ENCODE data around the gene HSPA14.
"Not testable (repeated sequence)": the region's sequence is repeated elsewhere in the genome, so short reads cannot be mapped to it uniquely, and the experiment has no call there.

The HSPA14 gene

DNA sequence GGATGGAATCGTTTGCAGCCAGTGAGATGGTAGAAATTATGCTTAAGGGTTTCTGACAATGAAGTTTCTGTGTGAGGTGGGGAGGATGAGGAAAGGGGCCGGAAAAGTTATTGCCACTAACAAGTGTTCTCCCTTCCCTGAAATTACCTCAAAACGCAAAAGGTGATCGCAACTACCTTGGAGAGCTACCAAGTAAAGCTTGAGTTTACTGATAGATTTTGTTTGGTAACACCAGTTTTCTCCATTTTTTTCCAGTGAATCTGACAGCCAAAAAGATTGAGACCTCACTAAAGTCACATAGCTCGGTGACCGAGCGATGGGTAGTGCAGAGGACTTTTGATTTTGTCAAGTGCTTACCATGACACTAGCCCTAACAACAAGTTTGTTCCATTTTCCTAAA, 42.1 kb downstream of the HSPA14 start:
- DNase-seq (ENCODE audit: low spot score): no peak

DNA sequence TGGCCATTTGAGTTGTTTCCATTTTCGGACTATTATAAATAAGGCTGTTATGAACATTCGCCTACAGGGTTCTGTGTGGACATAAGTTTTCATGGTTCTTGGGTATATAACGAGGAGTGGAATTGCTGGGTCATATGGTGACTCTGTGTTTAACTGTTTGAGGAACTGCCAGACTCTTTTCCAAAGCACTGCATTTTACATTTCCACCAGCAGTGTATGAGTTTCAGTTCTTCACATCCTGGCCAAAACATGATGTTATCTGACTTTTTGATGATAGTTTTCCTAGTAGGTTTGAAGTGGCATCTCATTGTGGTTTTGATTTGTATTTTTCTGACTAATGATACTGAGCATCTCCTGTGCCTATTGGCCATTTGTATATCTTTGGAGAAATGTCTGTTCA, 46.0 kb downstream of the HSPA14 start:
- DNase-seq (ENCODE audit: low spot score): no peak

DNA sequence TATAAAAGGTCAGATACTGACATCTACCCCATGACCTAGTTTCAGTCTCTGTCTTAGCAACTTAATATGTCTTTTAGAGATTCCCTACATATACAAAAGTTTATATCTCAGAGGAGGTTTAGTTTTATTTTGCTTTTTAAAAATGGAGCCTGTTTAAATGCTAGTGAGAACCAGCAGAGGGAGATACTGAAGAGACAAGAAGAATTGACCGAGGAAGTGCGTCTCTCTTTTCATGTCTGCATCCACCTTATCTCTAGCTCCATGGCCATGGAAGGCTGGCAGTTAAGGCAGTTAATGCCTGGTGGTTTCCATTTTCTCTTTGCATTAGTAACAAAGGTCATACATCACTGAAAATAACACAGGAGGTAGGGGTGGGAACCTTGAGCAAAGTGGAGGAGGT, 51.2 kb downstream of the HSPA14 start:
- peak; percentile 32 for DNase-seq (ENCODE audit: low spot score)

DNA sequence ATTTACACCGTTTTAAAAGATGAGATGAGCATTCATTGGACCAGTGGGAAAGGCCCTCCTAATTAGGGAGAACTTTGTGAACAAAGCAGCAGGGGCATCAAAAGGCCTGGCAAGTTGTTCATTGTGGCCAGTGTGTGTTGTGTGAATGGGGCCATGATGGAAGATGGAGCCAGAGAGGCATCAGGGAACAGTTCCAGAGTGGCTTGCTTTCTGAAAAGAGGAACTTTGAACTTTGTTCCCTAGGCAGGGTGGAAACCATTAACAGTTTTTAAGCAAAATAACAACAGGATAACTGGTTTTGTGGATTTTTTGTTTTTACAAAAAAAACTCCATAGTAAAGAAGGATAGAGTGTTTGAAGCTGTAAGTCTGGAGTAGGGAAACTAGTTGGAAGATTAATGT, 53.0 kb downstream of the HSPA14 start:
- DNase-seq (ENCODE audit: low spot score): no peak

DNA sequence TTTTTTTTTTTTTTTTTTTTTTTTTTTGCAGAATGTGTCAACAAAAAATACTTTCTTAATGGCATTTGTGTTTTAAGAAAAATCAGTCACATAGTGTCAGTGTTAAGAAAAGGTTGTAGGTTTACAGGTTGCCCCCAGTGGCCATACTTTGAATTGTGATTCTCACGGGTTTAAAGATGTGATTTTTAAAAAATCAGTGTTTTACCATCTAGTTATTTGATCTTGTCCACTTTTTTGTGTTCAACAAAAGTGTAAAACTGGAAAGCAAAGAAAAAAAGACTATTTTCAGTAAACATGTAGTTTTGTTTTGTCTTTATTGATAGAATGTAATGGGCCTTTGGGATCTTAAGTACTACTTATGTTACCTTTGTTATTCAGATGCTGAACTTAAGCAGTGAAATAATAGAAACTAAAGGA, 66.2 kb downstream of the HSPA14 start:
- DNase-seq (ENCODE audit: low spot score): peak; percentile 23

DNA sequence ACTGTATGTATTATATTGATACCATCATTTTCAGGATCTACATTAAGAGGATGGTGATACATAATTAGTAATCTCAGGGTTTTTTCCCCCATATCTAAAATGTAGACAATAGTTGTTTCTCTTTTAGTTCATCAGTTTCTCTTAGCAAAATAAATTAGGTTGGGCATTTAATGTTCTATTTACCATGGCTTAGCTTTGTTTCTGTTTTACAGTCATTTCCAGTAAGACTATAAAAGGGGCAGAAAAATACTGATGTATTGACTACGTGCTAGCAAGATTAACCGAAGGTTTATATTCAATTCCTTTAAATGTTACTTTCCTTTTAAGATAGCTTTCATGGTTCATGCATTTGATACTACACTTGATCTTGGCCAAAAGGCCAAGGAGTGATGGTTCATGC, 66.8 kb downstream of the HSPA14 start:
- DNase-seq (ENCODE audit: low spot score): no peak

DNA sequence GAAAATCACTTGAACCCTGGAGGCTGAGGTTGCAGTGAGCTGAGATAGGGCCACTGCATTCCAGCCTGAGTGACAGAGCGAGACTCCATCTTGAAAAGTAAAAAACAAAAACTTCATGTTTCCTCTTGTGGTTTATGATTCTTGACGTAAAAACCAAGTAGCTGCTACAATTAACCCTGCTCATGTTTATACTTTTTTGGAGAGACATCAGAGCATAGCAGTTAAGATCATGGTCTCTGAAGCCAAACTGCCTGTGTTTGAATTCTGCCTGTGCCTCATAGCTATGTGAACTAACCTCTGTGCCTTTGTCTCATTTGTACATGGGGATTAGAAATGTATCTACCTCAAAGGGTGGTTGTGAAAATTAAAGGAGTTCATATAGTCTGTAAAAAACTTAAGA, 67.8 kb downstream of the HSPA14 start:
- no peak for DNase-seq (ENCODE audit: low spot score)

DNA sequence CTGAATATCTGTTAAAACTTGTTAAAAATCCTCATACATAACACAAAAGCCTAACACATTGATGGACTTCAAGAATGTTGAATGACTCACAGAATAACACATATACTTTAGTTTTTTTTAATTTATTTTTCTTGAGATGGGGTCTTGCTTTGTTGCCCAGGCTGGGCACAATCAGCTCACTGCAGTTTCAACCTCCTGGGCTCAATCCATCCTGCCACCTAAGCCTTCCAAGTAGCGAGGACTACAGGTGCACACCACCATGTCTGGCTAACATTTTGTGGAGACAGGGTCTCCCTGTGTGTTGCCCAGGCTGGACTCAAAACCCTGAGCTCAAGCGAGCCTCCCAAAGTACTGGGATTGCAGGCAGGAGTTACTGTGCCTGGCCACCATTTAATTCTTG, 68.7 kb downstream of the HSPA14 start:
- DNase-seq (ENCODE audit: low spot score): no peak

DNA sequence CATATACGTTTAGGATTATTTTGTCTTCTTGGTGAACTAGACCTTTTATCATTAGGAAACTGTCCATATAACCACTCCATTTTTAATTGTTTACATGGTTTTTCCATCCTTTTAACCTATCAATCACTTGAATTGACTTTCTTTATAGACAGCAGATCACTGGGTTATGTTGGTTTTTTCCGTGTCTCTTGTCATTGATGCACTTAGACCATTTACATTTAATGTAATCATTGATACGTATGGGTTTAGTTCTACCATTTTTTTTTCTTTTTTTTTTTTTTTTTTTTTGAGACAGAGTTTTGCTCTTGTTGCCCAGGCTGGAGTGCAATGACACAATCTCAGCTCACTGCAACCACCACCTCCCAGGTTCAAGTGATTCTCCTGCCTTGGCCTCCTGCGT, 69.5 kb downstream of the HSPA14 start:
- DNase-seq (ENCODE audit: low spot score): not testable (repeated sequence)

DNA sequence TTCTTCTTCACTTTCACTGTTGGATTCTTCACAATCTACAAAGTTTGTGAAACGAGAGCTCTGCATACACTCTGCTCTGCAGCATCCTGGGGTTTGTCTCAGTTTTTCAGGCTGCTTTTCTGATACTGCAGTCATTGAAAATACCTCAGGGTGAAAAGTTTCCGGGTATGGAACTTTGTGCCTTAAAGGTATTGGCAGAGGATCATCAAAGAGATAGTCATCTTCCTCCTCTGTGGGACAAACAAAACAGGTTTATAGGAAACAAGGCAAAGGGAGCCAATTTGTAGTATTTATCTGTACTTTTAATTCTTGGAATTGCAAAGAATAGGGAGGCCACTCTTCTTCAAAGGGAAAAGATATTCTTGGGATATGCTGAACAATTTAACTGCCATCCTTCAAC, 71.0 kb downstream of the HSPA14 start:
- no peak for DNase-seq (ENCODE audit: low spot score)

DNA sequence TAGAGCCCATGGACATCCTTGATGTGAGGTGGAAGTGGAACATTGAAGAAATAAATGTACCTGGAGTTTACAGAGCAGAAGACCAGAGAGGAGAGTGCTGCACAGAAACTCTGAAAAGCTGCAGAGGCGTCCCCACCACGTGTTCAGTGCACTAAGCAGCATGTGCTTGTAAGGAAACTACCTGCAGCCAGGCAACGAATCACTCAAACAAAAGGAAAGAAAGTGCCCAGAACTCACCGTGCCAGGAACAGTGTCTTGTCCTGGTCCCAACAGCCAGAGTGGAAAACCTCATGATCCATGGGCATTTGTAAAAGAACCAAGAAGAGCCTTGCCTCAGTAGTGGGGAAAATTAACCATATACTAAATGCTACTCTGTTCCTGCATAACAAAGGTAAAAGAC, 72.8 kb downstream of the HSPA14 start:
- DNase-seq (ENCODE audit: low spot score): no peak

DNA sequence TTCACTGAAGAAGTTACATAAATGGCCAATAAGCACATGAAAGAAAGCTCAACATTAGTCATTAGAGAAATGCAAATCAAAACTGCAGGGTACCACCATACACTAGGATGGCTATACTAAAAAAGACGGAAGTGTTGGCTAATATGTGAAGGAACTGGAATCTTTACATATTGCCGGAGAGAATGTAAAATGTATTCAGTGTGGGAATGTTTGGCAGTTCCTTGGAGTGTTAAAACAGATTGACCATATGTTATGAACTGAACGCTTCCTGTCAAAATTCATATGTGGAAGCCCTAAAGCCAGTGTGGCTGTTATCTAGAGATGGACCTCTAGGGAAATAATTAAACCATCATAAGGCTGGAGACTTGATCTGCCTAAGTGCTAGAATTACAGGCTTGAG, 73.7 kb downstream of the HSPA14 start:
- no peak for DNase-seq (ENCODE audit: low spot score)

DNA sequence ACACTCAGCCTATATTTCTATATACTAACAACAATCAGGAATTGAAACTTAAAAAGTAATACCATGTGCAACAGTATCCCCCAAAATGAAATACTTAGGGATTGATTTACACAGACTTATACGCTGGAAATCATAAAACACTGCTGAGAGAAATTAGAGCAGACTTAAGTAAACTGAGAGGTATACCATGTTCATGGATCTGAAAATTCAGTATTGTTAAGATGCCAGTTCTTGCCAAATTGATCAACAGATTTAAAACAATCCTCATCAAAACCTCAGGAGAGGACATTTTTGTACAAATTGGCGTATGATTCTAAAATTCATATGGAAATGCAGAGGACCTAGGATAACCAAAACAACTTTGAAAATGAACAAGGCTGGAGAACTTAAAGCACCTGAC, 78.5 kb downstream of the HSPA14 start:
- DNase-seq (ENCODE audit: low spot score): no peak

DNA sequence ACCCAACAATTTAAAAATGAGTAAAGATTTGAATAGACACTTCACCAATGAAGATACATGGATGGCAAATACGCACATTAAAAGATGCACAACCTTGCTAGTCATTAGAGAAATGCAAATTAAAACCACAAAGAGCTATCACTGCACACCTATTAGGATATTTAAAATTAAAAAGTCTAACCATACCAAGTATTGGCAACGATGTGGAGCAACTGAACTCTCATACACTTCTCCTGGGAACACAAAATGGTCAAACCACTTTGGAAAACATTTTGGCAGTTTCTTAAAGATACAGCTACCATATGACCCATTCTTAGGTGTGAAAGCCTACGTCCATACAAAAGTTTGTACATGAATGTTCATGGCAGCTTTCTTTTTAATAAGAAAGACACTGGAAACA, 79.7 kb downstream of the HSPA14 start:
- no peak for DNase-seq (ENCODE audit: low spot score)

DNA sequence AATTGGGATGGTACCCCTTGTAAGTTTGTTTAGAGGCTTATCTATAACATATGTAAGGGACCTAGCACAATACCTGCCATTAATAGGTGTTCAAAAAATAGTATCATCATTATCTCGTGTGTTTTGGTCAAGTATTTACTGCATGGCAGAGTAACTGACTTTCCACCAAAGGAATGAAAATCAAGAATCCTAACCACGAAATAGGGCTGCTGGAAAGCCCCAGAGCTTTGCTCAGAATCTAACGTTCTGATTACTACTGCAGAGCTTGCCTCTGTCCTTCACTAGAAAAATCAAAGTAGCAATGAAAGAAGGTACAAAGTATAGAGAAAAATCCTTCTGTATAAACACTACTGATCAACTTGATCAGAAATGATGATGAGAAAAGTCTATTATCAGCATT, 80.9 kb downstream of the HSPA14 start:
- DNase-seq (ENCODE audit: low spot score): no peak
